H1 (cell line): ENCODE results near the gene KCNAB3. TPM values are rescaled to one million over a fixed set of nuclear protein-coding genes. Genes with fewer than 3 reads are reported as not detected.

ENCODE experiments used
- CTCF ChIA-PET: fragments of 300-600 bp; sonication (Branson Sonifier 250); formaldehyde crosslinking; loops from one replicate; lab custom pipeline; 2021; ENCODE audit not compliant: partially characterized antibody; lab: Charles Lee
- POLR2A ChIA-PET: fragments of 300-600 bp; sonication (Branson Sonifier 250); formaldehyde crosslinking; loops from one replicate; lab custom pipeline; 2021; ENCODE audit warnings: inconsistent platforms; ENCODE audit not compliant: partially characterized antibody; lab: Charles Lee
- DNase-seq, 2 experiments: peaks; one replicate each; pipeline versions ENCODE4 v3.0.0 to v3.0.0-alpha.2; 2010 to 2022; ENCODE audit warnings: low spot score in 2 of 2, low read depth in 1 of 2, mixed read lengths in 1 of 2
- FAIRE-seq: peaks from 2 replicates; lab custom pipeline; 2011; peaks lifted over from hg19 to GRCh38; lab: Jason Lieb, UNC
- H2AFZ ChIP-seq: 2 replicates; pipeline ENCODE4 v1.8.1; 2012; ENCODE audit warnings: low read length, inconsistent platforms
- H2AK5ac ChIP-seq: 2 replicates; pipeline ENCODE4 v1.6.1; 2013; ENCODE audit warnings: low read depth, low read length
- H2BK120ac ChIP-seq: replicated peaks from 2 replicates; pipeline ENCODE3; 2013; ENCODE audit warnings: low read depth, low read length, inconsistent platforms
- H2BK12ac ChIP-seq: 2 replicates; pipeline ENCODE4 v1.6.1; 2013; ENCODE audit warnings: low read depth, low read length
- H2BK15ac ChIP-seq: 2 replicates; pipeline ENCODE4 v1.6.1; 2013; ENCODE audit warnings: low read length
- H2BK20ac ChIP-seq: 2 replicates; pipeline ENCODE4 v1.6.1; 2013; ENCODE audit warnings: low read length
- H2BK5ac ChIP-seq: 2 replicates; pipeline ENCODE4 v1.6.1; 2013; ENCODE audit warnings: low read depth, low read length
- H3K14ac ChIP-seq: 2 replicates; pipeline ENCODE4 v1.6.1; 2013; ENCODE audit warnings: inconsistent platforms; ENCODE audit not compliant: insufficient read length
- H3K18ac ChIP-seq: 2 replicates; pipeline ENCODE4 v1.6.1; 2013; ENCODE audit warnings: low read length; ENCODE audit errors: extremely low read depth
- H3K23ac ChIP-seq: 2 replicates; pipeline ENCODE4 v1.6.1; 2013; ENCODE audit warnings: inconsistent platforms; ENCODE audit not compliant: insufficient read length
- H3K23me2 ChIP-seq: 2 replicates; pipeline ENCODE4 v1.6.1; 2013; ENCODE audit warnings: low read depth, low read length
- H3K27ac ChIP-seq: 2 replicates; pipeline ENCODE4 v1.6.1; 2011; ENCODE audit warnings: low read depth, low read length, inconsistent platforms
- H3K27me3 ChIP-seq, 4 experiments: replicated peaks in 1 of 4; 1 replicate in 1 of 4; 2 replicates in 3 of 4; pipeline versions ENCODE4 v1.6.1 to v1.8.1; 2011 to 2013; ENCODE audit warnings: low read length in 3 of 4, mild to moderate bottlenecking in 3 of 4, inconsistent platforms in 2 of 4, mixed read lengths in 2 of 4, moderate library complexity in 1 of 4; ENCODE audit not compliant: control insufficient read depth in 3 of 4, insufficient read depth in 3 of 4; ENCODE audit errors: extremely low read depth in 1 of 4
- H3K36me3 ChIP-seq, 4 experiments: 2 replicates each; pipeline versions ENCODE4 v1.6.1 to v1.8.1; 2011 to 2013; ENCODE audit warnings: mild to moderate bottlenecking in 4 of 4, low read length in 3 of 4, moderate library complexity in 2 of 4, control low read depth in 1 of 4, inconsistent platforms in 1 of 4; ENCODE audit not compliant: insufficient read depth in 4 of 4, control insufficient read depth in 2 of 4
- H3K4ac ChIP-seq: replicated peaks from 2 replicates; pipeline ENCODE3; 2013; ENCODE audit warnings: low read length, low read depth, mixed read lengths, inconsistent platforms; ENCODE audit not compliant: insufficient read length
- H3K4me1 ChIP-seq, 4 experiments: replicated peaks in 1 of 4; 1 replicate in 1 of 4; 2 replicates in 3 of 4; pipeline versions ENCODE4 v1.6.1 to v1.8.1; 2011 to 2013; ENCODE audit warnings: low read length in 3 of 4, inconsistent platforms in 2 of 4, mixed read lengths in 1 of 4; ENCODE audit not compliant: insufficient read depth in 4 of 4, control insufficient read depth in 3 of 4
- H3K4me2 ChIP-seq, 2 experiments: 2 replicates each; pipeline versions ENCODE4 v1.6.1 to v1.8.1; 2011 to 2013; ENCODE audit warnings: low read depth in 2 of 2, low read length in 2 of 2, control low read depth in 1 of 2, inconsistent platforms in 1 of 2, mild to moderate bottlenecking in 1 of 2; ENCODE audit not compliant: insufficient read depth in 1 of 2
- H3K4me3 ChIP-seq, 4 experiments: fragments of 200-600, 300-600 bp in 1 of 4; sonication (generic), shearing (Covaris generic), sonication (Bioruptor Twin) in 1 of 4; 2 replicates each; pipeline versions ENCODE4 v1.5.1 to v1.8.1; 2011 to 2016; ENCODE audit warnings: low read length in 4 of 4, low read depth in 3 of 4, control low read depth in 2 of 4, inconsistent platforms in 2 of 4, mild to moderate bottlenecking in 2 of 4, mixed read lengths in 1 of 4, moderate library complexity in 1 of 4; ENCODE audit not compliant: insufficient read depth in 2 of 4; ENCODE audit errors: extremely low read depth in 1 of 4
- H3K56ac ChIP-seq: replicated peaks from 2 replicates; pipeline ENCODE3; 2013; ENCODE audit warnings: low read depth, mild to moderate bottlenecking, mixed read lengths, low read length, inconsistent platforms; ENCODE audit not compliant: insufficient read length
- H3K79me1 ChIP-seq: 2 replicates; pipeline ENCODE4 v1.6.1; 2013; ENCODE audit warnings: low read depth, low read length, control low read depth
- H3K79me2 ChIP-seq, 2 experiments: 2 replicates each; pipeline versions ENCODE4 v1.6.1 to v1.8.1; 2012 to 2013; ENCODE audit warnings: low read length in 2 of 2, mild to moderate bottlenecking in 2 of 2, inconsistent platforms in 1 of 2; ENCODE audit not compliant: insufficient read depth in 2 of 2, control insufficient read depth in 1 of 2
- H3K9ac ChIP-seq, 4 experiments: replicated peaks in 1 of 4; 1 replicate in 1 of 4; 2 replicates in 3 of 4; pipeline versions ENCODE4 v1.6.1 to v1.8.1; 2011 to 2013; ENCODE audit warnings: low read depth in 3 of 4, low read length in 3 of 4, control low read depth in 2 of 4, mild to moderate bottlenecking in 2 of 4, moderate library complexity in 2 of 4, inconsistent platforms in 1 of 4; ENCODE audit errors: extremely low read depth in 1 of 4
- H3K9me3 ChIP-seq, 2 experiments: 2 replicates each; pipeline versions ENCODE4 v1.6.1 to v1.8.1; 2012 to 2013; ENCODE audit warnings: mild to moderate bottlenecking in 2 of 2, moderate library complexity in 2 of 2, control low read depth in 1 of 2, inconsistent platforms in 1 of 2, low read depth in 1 of 2, low read length in 1 of 2, mixed read lengths in 1 of 2; ENCODE audit not compliant: insufficient read depth in 2 of 2
- H4K20me1 ChIP-seq, 2 experiments: replicated peaks in 1 of 2; 2 replicates each; pipeline versions ENCODE3 to v1.8.1; 2011 to 2013; ENCODE audit warnings: inconsistent platforms in 2 of 2, low read length in 2 of 2, mild to moderate bottlenecking in 1 of 2; ENCODE audit not compliant: insufficient read depth in 2 of 2, control insufficient read depth in 1 of 2
- H4K5ac ChIP-seq: 2 replicates; pipeline ENCODE4 v1.6.1; 2013; ENCODE audit warnings: low read length, low read depth, mixed read lengths, inconsistent platforms; ENCODE audit not compliant: insufficient read length
- H4K8ac ChIP-seq: 2 replicates; pipeline ENCODE4 v1.8.0; 2013; ENCODE audit warnings: mild to moderate bottlenecking, moderate library complexity, low read length, inconsistent platforms; ENCODE audit not compliant: insufficient read depth; ENCODE audit errors: extremely low read depth
- H4K91ac ChIP-seq: replicated peaks from 2 replicates; pipeline ENCODE3; 2013; ENCODE audit warnings: low read length, mixed read lengths, inconsistent platforms; ENCODE audit not compliant: insufficient read length
- POLR2A ChIP-seq, 2 experiments: IDR thresholded peaks; 1 replicate in 1 of 2; 2 replicates in 1 of 2; pipeline ENCODE4 v1.6.1; 2011; ENCODE audit warnings: low read depth in 2 of 2, low read length in 2 of 2, mild to moderate bottlenecking in 2 of 2; ENCODE audit errors: control extremely low read depth in 1 of 2
- TAF7 ChIP-seq: optimal IDR thresholded peaks from 2 replicates; pipeline ENCODE3; 2011; ENCODE audit warnings: low read depth, mild to moderate bottlenecking, inconsistent platforms, low read length, moderate library complexity, borderline replicate concordance
- WGBS, 2 experiments: shearing (Covaris generic) in 1 of 2; methylation state at CpG; one replicate each; pipeline versions ENCODE4 v1.1.6 to v1.1.7; 2013 to 2015; ENCODE audit warnings: low lambda C conversion rate in 2 of 2, mixed read lengths in 2 of 2, inconsistent platforms in 1 of 2, low coverage in 1 of 2, missing lambda C conversion rate in 1 of 2; ENCODE audit not compliant: insufficient replicate concordance in 2 of 2, insufficient coverage in 1 of 2, insufficient read length in 1 of 2; ENCODE audit errors: extremely low coverage in 1 of 2, missing lambda C conversion rate in 1 of 2; 5-methylcytosine and 5-hydroxymethylcytosine counted together
- polyA plus RNA-seq, 7 experiments: library from polyadenylated mRNA; depleted of rRNA in 3 of 7; stranded (reverse) in 5 of 7; unstranded in 2 of 7; fragments of >200 nt in 5 of 7; fragments of 200-250 nt in 2 of 7; gene quantifications; 1 replicate in 5 of 7; 2 replicates in 1 of 7; 4 replicates in 1 of 7; pipeline versions ENCODE4 v1.2.1 to v1.2.3, GENCODE V29; 2011 to 2013; ENCODE audit warnings: missing spikeins in 2 of 7, mixed read lengths in 2 of 7
- total RNA-seq: library from RNA; stranded (reverse); fragmentation: NEBNext Ultra II Directional; extraction: Animal tissue kit (Norgen Biotek cat#: 25700); gene quantifications from 2 replicates; pipeline ENCODE4 v1.2.1, GENCODE V29; 2021

Gene KCNAB3
- total and polyA plus RNA-seq, 2 of the 8 experiments (the other 6 are each of a cell fraction or from before 2014, with no cell fraction given) = 1.7 to 2.4 TPM

- TF ChIP-seq TAF7 (no peak), POLR2A (IDR thresholded peaks at IDR 0.05; ENCODE audit: control extremely low read depth in 1 of 2, low read depth in 2 of 2, low read length in 2 of 2) (no peak)
- Histone ChIP-seq H3K14ac (no peak overlapping the region), H3K18ac (no peak overlapping the region), H3K36me3 (peaks cover 0 to 7% (median 0%) of the 10 kb centered on the region in 4 experiments; a peak in 2 of 8 replicates), H3K56ac (no peak overlapping the region), H4K91ac (no peak overlapping the region), H2BK120ac (no peak overlapping the region), H4K8ac (no peak overlapping the region), H3K79me2 (no peaks in the 10 kb centered on the region), H2BK15ac (no peak overlapping the region), H3K23ac (no peak overlapping the region), H2AFZ (no peak overlapping the region), H4K20me1 (no peaks in the 10 kb centered on the region), H3K4me2 (no peak overlapping the region; a peak in 2 of 4 replicates), H3K27ac (no peak overlapping the region), H3K9ac (no peak overlapping the region), H4K5ac (no peak overlapping the region), H3K23me2 (no peaks in the 10 kb centered on the region), H3K4me1 (no peaks in the 10 kb centered on the region; a peak in 2 of 7 replicates), H3K9me3 (no peaks in the 10 kb centered on the region), H3K4me3 (no peak overlapping the region; a peak in 2 of 8 replicates), H3K4ac (no peak overlapping the region), H2AK5ac (no peak overlapping the region), H2BK12ac (no peak overlapping the region), H3K27me3 (no peaks in the 10 kb centered on the region), H2BK20ac (no peak overlapping the region), H3K79me1 (no peaks in the 10 kb centered on the region), H2BK5ac (no peak overlapping the region)
- DNase-seq (no peak), FAIRE-seq (no peak)
- ChIA-PET POLR2A (interaction anchor here (1.1 to 1.3 kb wide), 2 partner anchors 8 to 35 kb away, joined by 3 read pairs; no protein-coding TSS in a partner anchor), CTCF (interaction anchor here (0.7 to 1.7 kb wide), 4 partner anchors 9 to 158 kb away, joined by 3 to 6 read pairs (median 4); no protein-coding TSS in a partner anchor)
- WGBS, 2 experiments = 83% methylated on average over 19 of the region's 22 CpGs; no CpG with 5 or more reads in 1 of the 2 experiments
These were observed 26.2 kb downstream of the KCNAB3 start for GRCh38 chr17:7903154-7904103.
